ENCODE data around the gene PILRA.
"Not testable (repeated sequence)": the region's sequence is repeated elsewhere in the genome, so short reads cannot be mapped to it uniquely, and the experiment has no call there.

The PILRA gene

DNA sequence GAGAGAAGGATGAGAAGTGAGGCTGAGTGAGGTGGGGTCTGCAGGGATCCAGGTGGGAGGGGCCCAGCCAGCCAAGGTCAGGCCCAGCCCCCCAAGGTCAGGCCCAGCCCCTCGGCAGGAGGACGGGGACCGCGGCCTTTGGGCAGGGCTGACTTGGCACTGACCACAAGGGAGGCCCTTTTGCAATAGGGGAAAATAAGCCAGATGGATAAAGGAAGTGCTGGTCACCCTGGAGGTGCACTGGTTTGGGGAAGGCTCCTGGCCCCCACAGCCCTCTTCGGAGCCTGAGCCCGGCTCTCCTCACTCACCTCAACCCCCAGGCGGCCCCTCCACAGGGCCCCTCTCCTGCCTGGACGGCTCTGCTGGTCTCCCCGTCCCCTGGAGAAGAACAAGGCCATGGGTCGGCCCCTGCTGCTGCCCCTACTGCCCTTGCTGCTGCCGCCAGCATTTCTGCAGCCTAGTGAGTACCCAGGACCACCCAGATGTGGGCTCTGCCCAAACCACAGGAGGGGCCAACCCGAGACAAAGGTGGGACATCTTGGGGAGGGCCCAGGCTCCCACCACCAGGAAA lies at the start of gene PILRA:
Gene PILRA (plus strand): TSS at position 227 of the 571 bp plus-strand sequence. CDS start 170 bp downstream, at position 397.
- H3K27ac ChIP-seq, result peak within 1 kb of the TSS; percentile 9 to 85 (median 70)
- peak within 1 kb of the TSS in 5 of 7 experiments; percentile 6 to 25 (median 17) for H3K4me3 ChIP-seq

DNA sequence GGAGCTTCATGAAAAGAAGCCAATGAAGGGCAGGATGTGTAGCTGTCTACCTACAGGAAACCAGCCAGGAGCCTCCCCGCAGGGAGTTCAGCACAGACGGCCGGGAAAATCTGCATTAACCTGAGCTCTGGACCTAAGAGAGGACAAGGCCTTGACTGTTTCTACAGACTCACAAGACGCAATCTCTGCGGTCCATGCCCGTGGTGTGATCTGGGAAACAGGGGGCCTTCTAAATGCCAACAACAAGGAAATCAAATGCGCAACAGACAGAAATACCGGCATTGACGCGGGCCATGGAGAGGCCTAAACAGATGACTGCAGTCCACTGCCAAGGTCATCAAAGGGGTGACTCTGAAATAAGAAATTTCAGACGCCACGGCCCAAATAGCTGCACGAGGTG lies 49.1 kb upstream of the PILRA start:
- H3K27ac ChIP-seq, H3K4me3 ChIP-seq: not testable (repeated sequence)

GRCh38 chr7:100325671-100326070 lies 47.6 kb upstream of the PILRA start:
- not testable (repeated sequence) for H3K27ac ChIP-seq, H3K4me3 ChIP-seq

DNA sequence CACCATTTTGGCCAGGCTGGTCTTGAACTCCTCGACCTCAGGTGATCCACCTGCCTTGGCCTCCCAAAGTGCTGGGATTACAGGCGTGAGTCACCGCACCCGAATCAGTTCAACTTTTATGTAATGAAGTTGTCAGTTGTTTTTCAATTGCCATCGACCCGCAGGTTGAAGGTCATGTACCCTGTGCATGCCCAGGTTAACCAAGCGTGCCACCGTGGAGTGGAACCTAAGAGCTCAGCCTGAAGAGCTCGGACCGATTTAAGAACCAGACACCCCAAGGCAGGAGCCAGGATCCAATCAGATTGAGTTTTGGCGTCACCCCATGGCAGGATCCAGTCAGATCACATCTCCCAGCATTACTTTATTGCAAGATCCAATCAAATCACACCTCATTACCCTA lies 46.4 kb upstream of the PILRA start:
- H3K4me3 ChIP-seq, result not testable (repeated sequence)

DNA sequence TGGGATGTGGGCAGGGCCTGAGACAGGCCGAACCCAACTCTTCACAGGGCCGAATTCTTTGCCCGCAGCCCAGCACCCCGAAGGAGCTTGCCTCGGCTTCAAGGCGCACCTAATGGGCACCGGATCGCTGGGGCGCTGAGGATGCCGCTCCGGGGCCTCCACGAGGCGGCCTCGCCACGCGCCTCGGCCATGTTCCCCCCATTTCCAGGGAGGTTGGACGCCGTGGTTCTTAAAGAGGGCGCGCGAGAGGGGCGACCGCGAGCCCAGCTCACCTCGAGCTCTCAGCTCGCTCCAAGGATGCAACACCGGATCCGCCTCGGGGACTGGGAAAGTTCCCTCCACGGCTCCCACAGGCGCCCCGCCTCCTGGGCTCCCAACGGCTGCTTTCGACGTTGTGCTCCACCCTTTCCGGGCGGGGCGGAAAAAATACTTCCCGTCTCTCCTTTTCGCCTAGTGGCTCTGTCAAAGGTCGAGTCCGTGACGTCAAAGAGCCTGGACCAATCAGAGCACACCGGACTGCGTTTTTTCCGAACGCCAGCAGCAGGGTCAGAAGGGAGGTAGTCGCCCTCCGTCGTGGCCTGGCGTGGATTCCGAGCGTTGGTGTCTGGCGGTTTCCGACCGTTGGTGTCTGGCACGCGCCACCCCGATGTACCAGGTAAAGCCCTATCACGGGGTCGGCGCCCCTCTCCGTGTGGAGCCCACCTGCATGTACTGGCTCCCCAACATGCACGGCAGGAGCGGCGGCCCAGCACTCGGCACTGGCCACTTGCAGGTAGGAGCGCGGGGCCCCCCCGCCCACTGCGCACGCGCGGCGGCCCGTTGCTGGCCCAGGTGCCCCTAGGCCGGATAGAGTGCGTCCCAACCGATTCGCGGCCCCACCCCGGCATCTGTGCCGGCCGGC lies 37.5 kb upstream of the PILRA start:
- H3K4me3 ChIP-seq, result peak overlapping the region; percentile 65 to 94 (median 84)
- peak overlapping the region; percentile 74 to 96 (median 90) for H3K27ac ChIP-seq

More for the DNA sequence above, 46.4 kb upstream of the PILRA start:
- H3K27ac ChIP-seq, result not testable (repeated sequence)

DNA sequence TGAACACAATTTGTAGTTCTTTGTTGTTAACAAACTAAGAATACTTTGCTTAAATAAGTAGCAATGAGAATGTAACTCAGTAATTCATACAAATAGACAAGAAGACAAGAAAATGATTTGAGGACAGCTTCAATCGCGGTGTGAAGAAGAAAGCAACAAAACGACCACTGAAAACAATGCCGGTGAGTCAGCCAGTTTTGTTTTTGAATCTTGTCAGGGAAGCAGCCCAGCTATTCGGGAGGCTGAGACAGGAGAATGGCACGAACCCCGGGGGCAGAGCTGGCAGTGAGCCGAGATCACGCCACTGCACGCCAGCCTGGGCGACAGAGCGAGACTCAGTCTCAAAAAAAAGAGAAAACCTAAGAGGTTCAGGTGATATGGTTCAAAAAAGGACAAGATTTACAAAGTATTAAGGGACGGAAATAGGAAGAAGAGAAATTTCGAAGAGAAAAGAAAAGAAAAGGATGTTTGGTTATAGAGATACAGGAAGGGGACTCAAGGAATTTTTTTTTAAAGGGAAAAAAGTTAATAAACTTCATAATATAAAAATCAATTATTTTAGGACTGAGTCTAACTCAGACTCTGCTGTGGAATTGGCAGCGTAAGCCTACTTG lies 35.1 kb upstream of the PILRA start:
- not testable (repeated sequence) for H3K4me3 ChIP-seq
- peak overlapping the region in 1 of 21 experiments; percentile 60 for H3K27ac ChIP-seq

DNA sequence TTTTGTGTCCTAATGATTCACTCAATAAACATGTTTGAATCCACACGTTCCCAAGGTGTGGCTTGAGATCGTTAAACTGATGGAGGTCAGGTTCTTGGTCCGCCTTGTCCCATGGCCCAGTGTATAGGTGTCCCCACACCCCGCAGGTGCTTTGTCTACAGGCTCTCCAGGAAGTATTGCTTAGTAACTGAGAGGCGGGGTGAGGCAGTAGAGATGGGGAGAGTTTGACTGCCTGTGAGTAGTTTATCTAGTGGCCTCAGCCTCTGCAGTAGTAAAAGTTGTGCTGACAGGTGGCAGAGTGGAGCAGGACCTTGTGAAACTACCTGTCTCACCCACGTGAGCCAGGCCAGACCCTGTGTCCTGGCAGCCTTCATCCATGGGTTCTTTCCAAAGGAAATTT lies 32.0 kb upstream of the PILRA start:
- peak overlapping the region in 1 of 21 experiments; percentile 3 for H3K27ac ChIP-seq
- not testable (repeated sequence) for H3K4me3 ChIP-seq

- no peak overlapping the region for H3K4me3 ChIP-seq
- no peak overlapping the region for H3K27ac ChIP-seq
Measured at GRCh38 chr7:100342765-100343164, 30.5 kb upstream of the PILRA start.

DNA sequence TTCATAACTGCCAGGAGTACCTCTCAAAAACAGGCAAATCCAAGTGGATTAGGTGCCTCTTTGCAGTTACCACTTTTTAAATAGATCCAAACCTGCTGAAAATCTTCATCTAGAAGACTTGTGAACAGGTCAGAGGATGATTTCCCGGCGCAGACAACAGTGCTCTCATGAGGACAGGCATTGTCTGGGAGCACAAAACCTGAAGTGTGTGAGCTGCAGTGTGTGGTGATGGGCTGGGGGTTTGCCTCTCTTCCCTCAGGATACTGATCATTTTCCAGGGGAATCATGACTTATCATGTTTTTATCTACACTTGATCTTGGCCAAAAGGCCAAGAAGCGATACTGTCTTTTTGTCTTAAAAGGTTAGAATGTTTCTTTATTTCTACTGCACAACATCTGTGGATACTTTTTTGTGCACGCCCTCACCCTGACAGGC lies 29.1 kb upstream of the PILRA start:
- H3K27ac ChIP-seq, result peak overlapping the region in 5 of 21 experiments; percentile 17 to 71 (median 67)
- H3K4me3 ChIP-seq, result not testable (repeated sequence)

GRCh38 chr7:100344560-100345287 lies 28.6 kb upstream of the PILRA start:
- H3K4me3 ChIP-seq, result not testable (repeated sequence)
- H3K27ac ChIP-seq, result peak overlapping the region in 10 of 21 experiments; percentile 14 to 71 (median 62)

DNA sequence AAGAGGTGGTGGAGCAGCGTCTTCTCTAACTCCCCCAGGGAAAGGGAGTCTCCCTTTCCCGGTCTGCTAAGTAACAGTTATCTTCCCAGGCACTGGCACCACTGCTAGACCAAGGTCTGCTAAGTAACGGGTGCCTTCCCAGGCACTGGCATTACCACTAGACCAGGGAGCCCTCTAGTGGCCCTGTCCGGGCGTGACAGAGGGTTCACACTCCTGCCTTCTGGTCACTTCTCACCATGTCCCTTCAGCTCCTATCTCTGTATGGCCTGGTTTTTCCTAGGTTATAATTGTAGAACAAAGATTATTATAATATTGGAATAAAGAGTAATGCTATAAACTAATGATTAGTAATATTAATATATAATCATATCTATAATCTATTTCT lies 28.0 kb upstream of the PILRA start:
- H3K27ac ChIP-seq, result peak overlapping the region in 1 of 21 experiments; percentile 69
- H3K4me3 ChIP-seq, result not testable (repeated sequence)

DNA sequence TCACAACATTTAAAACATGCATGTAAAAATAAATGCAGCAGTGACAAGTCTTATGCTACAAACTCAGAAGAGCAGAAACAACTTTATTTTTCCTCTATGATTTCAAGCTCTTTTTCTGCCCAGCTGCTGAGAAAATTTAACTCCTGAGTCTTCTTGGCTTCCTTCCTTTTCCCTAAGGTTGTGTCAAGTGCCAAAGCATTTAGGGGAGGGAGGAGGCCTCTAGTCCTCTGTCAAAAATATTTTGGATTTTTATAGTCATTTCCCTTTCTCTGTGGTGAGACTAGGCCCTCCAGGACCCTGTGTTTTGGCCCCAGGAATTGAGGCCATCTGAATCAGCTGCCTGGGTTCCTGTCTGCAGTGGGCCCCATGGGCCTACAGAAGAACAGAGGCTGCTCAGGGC lies 26.4 kb upstream of the PILRA start:
- no peak overlapping the region for H3K4me3 ChIP-seq
- H3K27ac ChIP-seq, result no peak overlapping the region

- H3K4me3 ChIP-seq, result no peak overlapping the region
- H3K27ac ChIP-seq, result no peak overlapping the region
Measured at GRCh38 chr7:100348805-100349204, 24.5 kb upstream of the PILRA start.

DNA sequence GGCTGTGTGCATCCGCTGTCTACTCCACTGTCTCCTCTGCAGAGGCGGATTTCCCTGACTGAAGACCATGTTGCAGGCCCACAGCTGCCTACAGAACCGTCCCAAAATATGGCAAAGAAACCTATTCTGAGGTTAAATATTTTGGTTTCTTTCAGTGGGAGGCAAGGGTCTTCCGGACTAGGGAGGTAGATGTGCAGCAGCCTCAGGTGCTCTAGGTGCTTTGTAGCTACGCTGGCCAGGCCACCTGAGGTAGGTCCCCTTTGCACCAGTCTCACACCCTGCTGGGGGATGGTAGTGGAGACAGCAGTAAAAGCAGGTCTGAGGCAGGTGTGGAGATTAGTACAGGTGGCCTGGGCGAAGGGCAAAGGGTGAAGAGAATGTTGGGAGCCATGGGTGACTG lies 23.5 kb upstream of the PILRA start:
- Histone ChIP-seq H3K4me3 (no peak overlapping the region), H3K27ac (no peak overlapping the region)

DNA sequence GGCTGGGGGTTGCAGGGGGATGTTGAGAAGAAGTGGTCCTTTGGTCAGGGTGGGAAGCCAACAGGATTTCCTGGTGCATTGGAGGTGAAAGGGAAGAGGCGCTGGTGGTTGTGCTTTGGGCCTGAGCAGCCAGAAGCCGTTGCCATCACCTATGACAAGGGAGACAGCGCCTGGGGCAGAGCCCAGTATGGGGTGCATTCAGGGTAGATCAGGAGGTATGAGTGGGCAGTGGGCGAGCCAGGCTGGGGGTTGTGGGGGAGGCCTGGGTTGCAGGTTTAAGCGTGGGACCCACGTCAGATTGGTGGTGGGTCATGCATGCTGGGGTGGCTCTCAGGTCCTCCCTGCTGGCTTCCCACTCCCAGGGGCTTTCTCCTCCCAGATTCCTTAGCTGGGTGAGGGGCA lies 21.6 kb upstream of the PILRA start:
- Histone ChIP-seq H3K4me3 (no peak overlapping the region), H3K27ac (peak overlapping the region in 7 of 21 experiments; percentile 4 to 83 (median 55))

- Histone ChIP-seq H3K4me3 (peak overlapping the region in 1 of 7 experiments; percentile 14), H3K27ac (peak overlapping the region in 7 of 21 experiments; percentile 7 to 83 (median 74))
Measured at GRCh38 chr7:100352230-100352781, 21.0 kb upstream of the PILRA start.

DNA sequence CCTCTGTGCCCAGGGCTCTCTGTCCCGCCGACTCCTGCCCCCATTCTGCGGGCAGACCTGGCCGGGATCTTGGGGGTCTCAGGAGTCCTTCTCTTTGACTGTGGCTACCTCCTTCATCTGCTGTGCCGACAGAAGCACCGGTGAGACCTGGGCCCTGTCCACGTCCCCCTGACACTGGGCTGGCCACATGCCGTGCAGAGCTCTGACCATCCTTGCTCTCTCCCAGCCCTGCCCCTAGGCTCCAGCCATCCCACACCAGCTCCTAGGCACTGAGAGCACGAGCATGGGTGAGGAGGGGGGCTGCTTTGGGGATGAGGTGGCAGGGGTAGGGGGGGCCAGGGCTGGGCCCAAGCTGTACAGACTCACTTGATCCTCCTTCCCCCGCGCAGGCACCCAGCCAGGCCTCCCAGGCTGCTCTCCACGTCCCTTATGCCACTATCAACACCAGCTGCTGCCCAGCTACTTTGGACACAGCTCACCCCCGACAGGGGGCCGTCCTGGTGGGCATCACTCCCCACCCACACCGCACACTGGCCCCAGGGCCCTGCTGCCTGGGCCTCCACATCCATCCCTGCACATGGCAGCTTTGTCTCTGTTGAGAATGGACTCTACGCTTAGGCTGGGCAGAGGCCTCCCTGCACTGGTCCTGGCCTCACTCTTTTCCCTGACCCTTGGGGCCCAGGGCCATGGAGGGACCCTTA lies 20.2 kb upstream of the PILRA start:
- H3K27ac ChIP-seq, result peak overlapping the region in 7 of 21 experiments; percentile 7 to 83 (median 74)
- H3K4me3 ChIP-seq, result peak overlapping the region in 1 of 7 experiments; percentile 14

- no peak overlapping the region for H3K4me3 ChIP-seq
- H3K27ac ChIP-seq, result peak overlapping the region in 5 of 21 experiments; percentile 6 to 83 (median 57)
Measured at GRCh38 chr7:100353685-100354330, 19.5 kb upstream of the PILRA start.
